Testis (tissue), 3 donors: ENCODE data around the gene EMC8. TPM values are rescaled to one million over a fixed set of nuclear protein-coding genes. Genes with fewer than 3 reads are reported as not detected.
A peak's percentile ranks its signal among the peaks of the same experiment; 100 is the strongest.

Experiments
- DNase-seq: peaks from one replicate; pipeline ENCODE4 v3.0.0-alpha.2; 2019
- H3K27ac ChIP-seq, 2 donors: fragments of 200-600 bp; sonication (generic); one replicate each; pipeline ENCODE4 v1.5.1; 2019
- H3K27me3 ChIP-seq: fragments of 200-600 bp; sonication (generic); one replicate; pipeline ENCODE4 v1.5.1; 2019
- H3K36me3 ChIP-seq: fragments of 200-600 bp; sonication (generic); one replicate; pipeline ENCODE4 v1.5.1; 2017; ENCODE audit warnings: low read depth; ENCODE audit errors: missing control alignments
- H3K4me1 ChIP-seq: fragments of 200-600 bp; sonication (generic); one replicate; pipeline ENCODE4 v1.5.1; 2019
- H3K4me3 ChIP-seq, 2 donors: fragments of 200-600 bp; sonication (generic); one replicate each; pipeline ENCODE4 v1.5.1; 2017 to 2019
- H3K9me3 ChIP-seq: fragments of 200-600 bp; sonication (generic); one replicate; pipeline ENCODE4 v1.5.1; 2017
- CTCF ChIP-seq, 3 experiments: fragments of 450-650 bp in 2 of 3; fragments of 200-600 bp in 1 of 3; sonication (generic) in 1 of 3; IDR thresholded peaks; one replicate each; pipeline ENCODE4 v1.5.1; 2016 to 2019; ENCODE audit warnings: antibody characterized with exemption in 3 of 3, mild to moderate bottlenecking in 2 of 3, moderate library complexity in 1 of 3
- POLR2A ChIP-seq: fragments of 450-650 bp; IDR thresholded peaks from one replicate; pipeline ENCODE4 v1.6.1; 2017; ENCODE audit warnings: antibody characterized with exemption, mild to moderate bottlenecking, moderate library complexity
- WGBS, 2 donors: methylation state at CpG; one replicate each; pipeline ENCODE4 v1.1.5; 2018; 5-methylcytosine and 5-hydroxymethylcytosine counted together
- intact Hi-C: fragments of 100-400 bp; cut with DNase I; formaldehyde crosslinking; loops from one replicate; pipeline ENCODE4 v1.15.1; 2023; ENCODE audit warnings: low total_unique reads
- polyA plus RNA-seq: library from polyadenylated mRNA; stranded (reverse); fragments of 350-450 nt; fragmentation: Illumina TruSeq; extraction: RNeasy Lipid Tissue Mini Kit (QIAGEN cat#74804); gene quantifications from one replicate; pipeline ENCODE4 v1.2.3, GENCODE V29; 2014; ENCODE audit warnings: low read depth, low replicate concordance; ENCODE audit not compliant: insufficient read depth
- total RNA-seq, 2 donors: library from RNA; depleted of rRNA; stranded (reverse); fragments of >200 nt; gene quantifications; one replicate each; pipeline ENCODE4 v1.2.3, GENCODE V29; 2016

EMC8 gene
- total and polyA plus RNA-seq, 3 donors from 2014 or later: 38.7 to 57.3 (median 44.2) TPM

- WGBS, 2 donors: 83 to 88% methylated on average over 16 to 18 of the region's 18 CpGs
- TF ChIP-seq CTCF (IDR thresholded peaks at IDR 0.05) (no peak), POLR2A (no peak)
Observed at GRCh38 chr16:85805442-85806045, 6.2 kb upstream of the EMC8 start.

GRCh38 chr16:85803570-85803969 lies 4.2 kb upstream of the EMC8 start:
- WGBS, 2 donors: 73 to 74% methylated on average over 13 to 14 of the region's 14 CpGs
- no peak for DNase-seq
- Histone ChIP-seq H3K36me3 (no peaks in the 10 kb centered on the region), H3K27me3 (no peaks in the 10 kb centered on the region), H3K9me3 (no peaks in the 10 kb centered on the region), H3K4me3 (no peak overlapping the region), H3K27ac (no peak overlapping the region), H3K4me1 (peaks cover under 1% of the 10 kb centered on the region)
- intact Hi-C loops: no loop called here
- TF ChIP-seq CTCF (IDR thresholded peaks at IDR 0.05): no peak
- TF ChIP-seq POLR2A: no peak

More at GRCh38 chr16:85805442-85806045, 6.2 kb upstream of the EMC8 start:
- Histone ChIP-seq H3K4me1 (no peaks in the 10 kb centered on the region), H3K27me3 (no peaks in the 10 kb centered on the region), H3K27ac (no peak overlapping the region), H3K4me3 (no peak overlapping the region), H3K36me3 (no peaks in the 10 kb centered on the region), H3K9me3 (no peaks in the 10 kb centered on the region)
- intact Hi-C loops: no loop called here
- DNase-seq: no peak

DNA sequence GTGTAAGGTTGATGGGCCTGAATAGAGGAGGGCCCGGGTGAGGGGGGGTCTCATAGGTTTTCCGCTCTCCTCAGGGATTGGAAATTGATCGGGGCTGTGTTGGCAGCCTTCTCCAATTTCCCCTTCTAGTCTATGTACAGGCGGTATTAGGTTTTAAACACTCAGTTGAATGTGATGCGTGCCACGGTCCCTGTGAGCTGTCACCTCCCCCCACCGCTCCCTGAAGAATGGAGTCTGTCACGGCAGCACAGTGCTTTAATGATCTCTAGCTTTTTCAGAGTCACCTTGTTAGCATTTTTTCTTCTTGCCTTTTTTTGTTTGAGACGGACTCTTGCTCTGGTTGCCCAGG lies 951 bp upstream of the EMC8 start:
- 7 to 12% methylated on average over 9 of the region's 9 CpGs for WGBS, 2 donors
- H3K9me3 ChIP-seq: no peaks in the 10 kb centered on the region
- H3K27me3 ChIP-seq: no peaks in the 10 kb centered on the region
- no peaks in the 10 kb centered on the region for H3K36me3 ChIP-seq
- peak overlapping the region; percentile 61 to 88 for H3K27ac ChIP-seq
- intact Hi-C loops: no loop called here
- peaks cover 12% of the 10 kb centered on the region for H3K4me1 ChIP-seq
- H3K4me3 ChIP-seq: peak overlapping the region; percentile 94 to 97
- no peak for DNase-seq
- TF ChIP-seq POLR2A (no peak), CTCF (IDR thresholded peaks at IDR 0.05) (no peak)

DNA sequence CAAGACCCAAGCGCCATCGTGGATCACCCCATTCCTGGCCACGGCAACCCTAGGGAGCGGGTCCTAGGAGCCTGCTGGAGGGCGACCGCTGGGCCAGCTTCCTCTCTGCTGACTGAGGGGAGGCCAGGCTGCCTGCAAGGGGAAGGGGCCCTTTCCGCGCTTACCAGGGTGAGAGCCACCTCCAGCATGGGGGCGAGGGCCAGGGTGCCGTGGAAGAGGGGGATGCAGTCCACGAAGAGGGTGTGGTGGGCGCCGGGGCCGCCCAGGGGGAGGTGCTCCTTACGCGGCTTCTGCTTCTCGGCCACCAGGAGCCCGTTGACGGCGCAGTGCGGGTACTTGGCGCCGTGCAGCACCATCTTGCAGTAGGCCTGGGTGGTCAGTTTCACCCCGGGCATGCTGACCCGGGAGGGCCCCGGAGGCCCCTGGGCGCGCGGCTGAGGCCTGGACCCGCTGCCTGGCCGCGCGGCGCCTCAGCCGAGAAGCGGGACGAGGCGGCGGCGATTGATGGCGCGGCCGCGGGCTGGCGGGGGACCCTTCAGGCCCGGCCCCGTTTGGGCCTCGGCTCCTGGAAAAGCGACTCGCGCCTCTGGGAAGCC lies 345 bp downstream of the EMC8 start:
- intact Hi-C loops: no loop called here
- H3K36me3 ChIP-seq: no peaks in the 10 kb centered on the region
- H3K27me3 ChIP-seq: no peaks in the 10 kb centered on the region
- peaks cover 12% of the 10 kb centered on the region for H3K4me1 ChIP-seq
- no peak for TF ChIP-seq CTCF (IDR thresholded peaks at IDR 0.05)
- DNase-seq: peak; percentile 22
- peak overlapping the region; percentile 61 to 88 for H3K27ac ChIP-seq
- no peaks in the 10 kb centered on the region for H3K9me3 ChIP-seq
- WGBS, 2 donors: 0 to 1% methylated on average over 16 to 49 of the region's 51 CpGs
- peak overlapping the region; percentile 94 to 97 for H3K4me3 ChIP-seq

GRCh38 chr16:85798283-85798776 lies 1.0 kb downstream of the EMC8 start:
- peak overlapping the region; percentile 94 to 97 for H3K4me3 ChIP-seq
- H3K4me1 ChIP-seq: peaks cover 12% of the 10 kb centered on the region
- TF ChIP-seq POLR2A: no peak
- TF ChIP-seq CTCF (IDR thresholded peaks at IDR 0.05): no peak
- DNase-seq: no peak
- H3K27ac ChIP-seq: no peak overlapping the region
- no peaks in the 10 kb centered on the region for H3K9me3 ChIP-seq
- no peaks in the 10 kb centered on the region for H3K27me3 ChIP-seq
- intact Hi-C loops: no loop called here
- 13 to 17% methylated on average over 17 of the region's 17 CpGs for WGBS, 2 donors
- no peaks in the 10 kb centered on the region for H3K36me3 ChIP-seq
